ENCODE measurements around the gene CAMKV.

CAMKV gene

DNA sequence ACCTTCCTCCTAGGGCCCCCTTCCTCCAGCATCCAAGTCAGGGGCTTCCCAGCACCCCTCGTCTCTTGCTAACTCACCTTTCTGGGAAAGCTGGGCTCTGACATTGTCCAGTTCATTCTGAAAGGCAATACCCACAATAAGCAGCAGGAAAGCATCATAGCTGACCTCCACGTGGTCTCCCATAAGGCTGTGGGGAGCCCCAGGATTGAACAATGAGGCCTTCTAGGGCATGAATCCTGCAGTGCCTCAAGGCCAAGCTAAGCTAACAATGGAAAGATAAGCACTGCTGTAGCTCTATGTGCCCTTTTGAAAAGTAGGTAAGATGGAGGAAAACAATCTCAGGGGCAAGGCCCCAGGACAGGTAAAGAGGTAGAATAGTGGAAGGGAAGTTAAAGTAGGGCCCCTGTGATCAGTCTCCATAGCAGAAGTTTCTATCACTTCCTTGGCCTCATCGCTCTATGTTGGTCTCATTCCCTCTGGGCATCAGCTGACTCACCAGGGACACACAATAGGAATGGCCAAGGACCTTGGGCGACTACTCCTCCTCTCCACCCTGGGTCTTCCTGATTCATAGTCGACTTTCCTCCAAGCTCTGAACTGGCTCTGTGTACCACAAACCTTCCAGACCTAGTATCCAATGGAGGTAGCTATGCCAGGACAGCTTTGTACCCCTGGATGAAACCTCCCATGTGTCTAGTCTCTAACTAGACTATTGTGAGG is 25.1 kb downstream of the CAMKV start:
- TF ChIP-seq, protein P1, sequence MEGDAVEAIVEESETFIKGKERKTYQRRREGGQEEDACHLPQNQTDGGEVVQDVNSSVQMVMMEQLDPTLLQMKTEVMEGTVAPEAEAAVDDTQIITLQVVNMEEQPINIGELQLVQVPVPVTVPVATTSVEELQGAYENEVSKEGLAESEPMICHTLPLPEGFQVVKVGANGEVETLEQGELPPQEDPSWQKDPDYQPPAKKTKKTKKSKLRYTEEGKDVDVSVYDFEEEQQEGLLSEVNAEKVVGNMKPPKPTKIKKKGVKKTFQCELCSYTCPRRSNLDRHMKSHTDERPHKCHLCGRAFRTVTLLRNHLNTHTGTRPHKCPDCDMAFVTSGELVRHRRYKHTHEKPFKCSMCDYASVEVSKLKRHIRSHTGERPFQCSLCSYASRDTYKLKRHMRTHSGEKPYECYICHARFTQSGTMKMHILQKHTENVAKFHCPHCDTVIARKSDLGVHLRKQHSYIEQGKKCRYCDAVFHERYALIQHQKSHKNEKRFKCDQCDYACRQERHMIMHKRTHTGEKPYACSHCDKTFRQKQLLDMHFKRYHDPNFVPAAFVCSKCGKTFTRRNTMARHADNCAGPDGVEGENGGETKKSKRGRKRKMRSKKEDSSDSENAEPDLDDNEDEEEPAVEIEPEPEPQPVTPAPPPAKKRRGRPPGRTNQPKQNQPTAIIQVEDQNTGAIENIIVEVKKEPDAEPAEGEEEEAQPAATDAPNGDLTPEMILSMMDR (conservative IDR thresholded peaks at IDR 0.05), result no peak
- H3K27ac ChIP-seq, result no peak overlapping the region

DNA sequence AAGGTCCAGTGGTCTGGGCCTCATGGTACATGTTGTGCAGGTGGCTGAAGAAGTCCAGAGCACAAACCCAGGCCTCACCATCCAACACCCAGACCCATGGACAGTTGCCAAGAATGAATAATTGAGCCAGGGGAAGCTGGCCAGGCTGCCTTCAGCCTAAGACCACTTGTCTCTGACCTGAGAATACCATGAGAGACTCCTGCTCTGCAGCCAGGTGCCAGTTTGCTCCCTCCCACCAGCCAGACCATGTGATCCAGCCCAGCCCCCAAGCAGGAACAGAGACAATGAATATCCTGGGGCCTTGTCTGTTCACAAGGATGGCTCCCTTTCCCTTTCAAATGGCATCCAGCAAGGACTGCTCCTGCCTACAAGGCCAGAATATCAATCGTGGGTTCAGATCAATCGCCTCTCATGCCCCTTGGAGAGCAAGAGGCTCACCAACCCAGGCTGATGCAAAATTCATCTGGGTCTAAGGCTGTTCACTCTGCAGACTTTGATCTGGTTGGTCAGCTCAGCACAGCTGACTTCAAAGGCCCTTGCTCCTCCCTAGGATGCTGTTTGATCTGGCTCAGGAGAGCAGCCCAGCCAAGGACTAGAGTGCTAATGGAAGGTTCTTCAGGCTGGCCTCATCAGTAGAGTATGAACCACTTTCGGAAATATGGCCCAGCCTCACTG is 26.7 kb downstream of the CAMKV start:
- TF ChIP-seq, protein P1 (conservative IDR thresholded peaks at IDR 0.05), result no peak
- no peak overlapping the region for H3K27ac ChIP-seq

DNA sequence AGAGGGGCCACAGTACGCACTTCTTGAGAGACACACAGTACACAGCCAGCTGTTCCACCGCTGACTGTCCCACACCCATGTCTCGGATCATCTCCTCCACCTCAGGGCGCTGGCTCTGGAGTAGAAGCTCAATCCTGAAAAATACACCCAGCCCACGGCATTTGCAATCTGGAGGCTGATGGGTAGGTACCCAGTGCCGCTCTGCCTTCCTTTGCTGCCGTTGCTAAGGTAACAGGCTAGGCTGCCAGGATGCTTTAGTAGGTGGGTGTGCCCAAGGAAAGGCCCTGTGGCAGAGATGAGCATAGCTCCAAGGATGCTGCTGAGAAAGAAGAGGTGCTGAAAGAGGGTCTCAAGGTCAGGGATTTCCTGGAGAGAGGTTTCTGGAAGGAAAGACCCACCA is 27.9 kb downstream of the CAMKV start:
- TF ChIP-seq, protein P1 (conservative IDR thresholded peaks at IDR 0.05), result no peak
- H3K27ac ChIP-seq, result no peak overlapping the region

DNA sequence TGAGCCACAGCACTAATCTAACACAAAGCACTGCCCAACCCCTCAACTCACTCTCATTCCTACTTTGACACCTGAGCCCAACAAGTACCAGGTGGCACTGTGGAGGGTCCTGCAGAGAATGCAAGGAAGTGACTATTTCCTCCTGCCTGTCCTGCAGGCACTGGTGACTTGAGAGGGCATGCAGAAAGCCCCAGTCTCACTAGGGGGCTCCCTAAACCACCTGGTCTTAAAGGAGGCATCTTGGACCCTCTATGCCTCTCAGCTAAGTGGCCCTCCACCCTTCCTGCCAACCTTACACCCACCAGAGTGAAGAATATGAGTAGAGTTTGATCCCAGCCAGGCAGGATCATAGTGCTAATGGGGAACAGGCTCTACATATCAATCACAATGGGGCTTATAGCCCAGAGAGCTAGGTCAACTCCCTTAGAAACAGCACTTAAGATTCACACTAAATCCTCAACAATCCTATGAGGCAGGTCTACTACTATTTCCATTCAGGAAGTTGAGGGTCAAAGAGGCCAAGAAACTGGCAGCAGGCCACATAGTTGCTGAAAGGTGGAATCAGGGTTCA is 28.5 kb downstream of the CAMKV start:
- TF ChIP-seq, protein P1 (conservative IDR thresholded peaks at IDR 0.05), result no peak
- H3K27ac ChIP-seq, result no peak overlapping the region

DNA sequence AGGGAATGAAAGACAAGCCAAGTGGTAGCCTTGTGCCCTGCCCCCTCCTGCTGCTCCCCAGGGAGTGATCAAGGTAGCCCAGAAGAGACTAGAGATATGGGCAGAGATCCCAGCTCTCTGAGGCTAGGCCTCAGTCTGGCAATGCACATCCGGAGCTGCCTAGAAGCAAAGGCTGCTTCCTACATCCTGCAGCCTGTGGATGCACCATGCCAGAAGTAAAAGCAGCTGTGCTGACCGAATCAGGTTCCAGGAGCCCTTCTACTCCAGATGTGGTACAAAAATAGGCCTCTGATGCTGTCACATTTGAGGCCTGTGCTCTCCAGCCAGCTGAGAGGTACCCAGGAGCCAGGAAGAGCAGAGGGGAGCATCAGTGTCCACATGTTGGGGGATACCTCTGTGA is 29.3 kb downstream of the CAMKV start:
- H3K27ac ChIP-seq, result no peak overlapping the region
- TF ChIP-seq, protein P1 (conservative IDR thresholded peaks at IDR 0.05), result no peak

DNA sequence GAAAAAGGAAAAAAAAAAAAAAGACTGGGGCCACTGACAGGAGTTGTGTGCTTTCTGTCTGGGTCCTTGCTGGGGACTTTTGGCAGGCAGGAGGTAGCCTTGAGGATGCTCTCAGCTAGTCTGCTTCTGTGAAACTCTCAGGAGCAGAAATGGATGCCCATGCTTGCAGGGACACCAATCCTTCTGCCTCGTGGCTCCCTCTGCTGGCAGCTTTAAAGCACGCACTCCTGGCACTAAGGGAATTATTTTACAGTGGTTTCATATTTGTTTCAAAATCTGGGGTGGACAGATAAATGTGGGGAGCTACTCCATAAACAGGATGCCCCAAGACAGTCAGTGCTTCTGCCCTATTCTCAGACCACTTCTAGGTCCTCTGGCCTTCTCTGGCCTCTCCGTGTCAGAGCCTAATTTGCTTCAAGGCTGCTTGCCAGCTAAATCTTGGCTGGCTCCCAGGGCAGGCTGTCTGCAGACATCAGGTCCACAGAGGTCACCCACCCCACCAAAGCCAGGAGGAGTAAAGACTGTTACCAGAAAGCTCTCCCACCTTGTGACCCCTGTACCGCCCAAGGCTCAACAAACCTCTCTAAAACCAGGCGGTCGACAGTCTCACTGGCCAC is 30.4 kb downstream of the CAMKV start:
- H3K27ac ChIP-seq, result no peak overlapping the region
- TF ChIP-seq, protein P1 (conservative IDR thresholded peaks at IDR 0.05), result peak; percentile 98

DNA sequence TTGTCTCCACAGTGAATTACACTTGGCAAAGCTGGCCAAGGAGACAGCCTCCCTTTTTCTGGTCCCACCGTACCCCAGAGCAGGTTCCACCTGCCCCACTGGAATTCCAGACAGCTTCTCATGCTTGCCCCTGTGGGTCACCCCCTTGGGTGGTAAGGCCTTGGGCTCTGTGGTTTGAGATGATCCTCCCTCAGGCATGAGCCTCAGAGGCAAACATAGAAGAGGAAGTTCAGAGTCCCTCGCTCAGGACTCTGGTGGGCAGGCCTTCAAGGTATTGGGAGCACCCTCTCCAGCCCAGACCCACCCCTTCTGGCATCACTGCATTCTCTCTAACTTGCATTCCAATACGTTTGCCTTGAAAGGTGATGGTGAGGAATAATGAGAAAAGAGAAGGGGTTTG is 38.4 kb downstream of the CAMKV start:
- no peak overlapping the region for H3K27ac ChIP-seq
- TF ChIP-seq, protein P1 (conservative IDR thresholded peaks at IDR 0.05), result no peak

Data from VCaP (cell line).